ENCODE data around the gene WSB2.

The WSB2 gene

GRCh38 chr12:118032188-118032587 lies 28.8 kb downstream of the WSB2 start:
- Histone ChIP-seq H3K79me2 (ENCODE audit: insufficient read depth, low read depth) (no peaks in the 10 kb centered on the region), H4K20me1 (ENCODE audit: insufficient read depth) (no peaks in the 10 kb centered on the region), H3K4me2 (no peak overlapping the region), H3K36me3 (ENCODE audit: insufficient read depth) (no peaks in the 10 kb centered on the region), H3K4me3 (IDR thresholded peaks at IDR 0.05; ENCODE audit: insufficient read depth, low read depth, low read length) (no peak overlapping the region), H3K4me1 (ENCODE audit: low read depth, poor library complexity, severe bottlenecking) (peaks cover 22% of the 10 kb centered on the region), H3K9ac (no peak overlapping the region), H2AFZ (ENCODE audit: low read depth) (no peak overlapping the region), H3K27me3 (ENCODE audit: insufficient read depth, low read depth) (no peaks in the 10 kb centered on the region), H3K27ac (no peak overlapping the region)
- TF ChIP-seq, protein P1, sequence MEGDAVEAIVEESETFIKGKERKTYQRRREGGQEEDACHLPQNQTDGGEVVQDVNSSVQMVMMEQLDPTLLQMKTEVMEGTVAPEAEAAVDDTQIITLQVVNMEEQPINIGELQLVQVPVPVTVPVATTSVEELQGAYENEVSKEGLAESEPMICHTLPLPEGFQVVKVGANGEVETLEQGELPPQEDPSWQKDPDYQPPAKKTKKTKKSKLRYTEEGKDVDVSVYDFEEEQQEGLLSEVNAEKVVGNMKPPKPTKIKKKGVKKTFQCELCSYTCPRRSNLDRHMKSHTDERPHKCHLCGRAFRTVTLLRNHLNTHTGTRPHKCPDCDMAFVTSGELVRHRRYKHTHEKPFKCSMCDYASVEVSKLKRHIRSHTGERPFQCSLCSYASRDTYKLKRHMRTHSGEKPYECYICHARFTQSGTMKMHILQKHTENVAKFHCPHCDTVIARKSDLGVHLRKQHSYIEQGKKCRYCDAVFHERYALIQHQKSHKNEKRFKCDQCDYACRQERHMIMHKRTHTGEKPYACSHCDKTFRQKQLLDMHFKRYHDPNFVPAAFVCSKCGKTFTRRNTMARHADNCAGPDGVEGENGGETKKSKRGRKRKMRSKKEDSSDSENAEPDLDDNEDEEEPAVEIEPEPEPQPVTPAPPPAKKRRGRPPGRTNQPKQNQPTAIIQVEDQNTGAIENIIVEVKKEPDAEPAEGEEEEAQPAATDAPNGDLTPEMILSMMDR (conservative IDR thresholded peaks at IDR 0.05; ENCODE audit: low read depth, low read length) = no peak

- Histone ChIP-seq H4K20me1 (ENCODE audit: insufficient read depth) (no peaks in the 10 kb centered on the region), H3K4me2 (no peak overlapping the region), H3K9ac (no peak overlapping the region), H3K36me3 (ENCODE audit: insufficient read depth) (no peaks in the 10 kb centered on the region), H3K4me1 (ENCODE audit: low read depth, poor library complexity, severe bottlenecking) (peaks cover 3% of the 10 kb centered on the region), H3K27ac (no peak overlapping the region), H3K79me2 (ENCODE audit: insufficient read depth, low read depth) (no peaks in the 10 kb centered on the region), H3K27me3 (ENCODE audit: insufficient read depth, low read depth) (no peaks in the 10 kb centered on the region), H2AFZ (ENCODE audit: low read depth) (no peak overlapping the region), H3K4me3 (IDR thresholded peaks at IDR 0.05; ENCODE audit: insufficient read depth, low read depth, low read length) (no peak overlapping the region)
- TF ChIP-seq, protein P1 (conservative IDR thresholded peaks at IDR 0.05; ENCODE audit: low read depth, low read length) = no peak
These were observed 31.8 kb downstream of the WSB2 start for GRCh38 chr12:118029166-118029565.

GRCh38 chr12:118025168-118025567 lies 35.8 kb downstream of the WSB2 start:
- Histone ChIP-seq H2AFZ (ENCODE audit: low read depth) (no peak overlapping the region), H3K36me3 (ENCODE audit: insufficient read depth) (no peaks in the 10 kb centered on the region), H3K4me1 (ENCODE audit: low read depth, poor library complexity, severe bottlenecking) (no peaks in the 10 kb centered on the region), H3K4me2 (no peak overlapping the region), H3K9ac (no peak overlapping the region), H3K27me3 (ENCODE audit: insufficient read depth, low read depth) (no peaks in the 10 kb centered on the region), H3K27ac (no peak overlapping the region), H3K79me2 (ENCODE audit: insufficient read depth, low read depth) (no peaks in the 10 kb centered on the region), H4K20me1 (ENCODE audit: insufficient read depth) (no peaks in the 10 kb centered on the region), H3K4me3 (IDR thresholded peaks at IDR 0.05; ENCODE audit: insufficient read depth, low read depth, low read length) (no peak overlapping the region)
- TF ChIP-seq, protein P1 (conservative IDR thresholded peaks at IDR 0.05; ENCODE audit: low read depth, low read length) = no peak

DNA sequence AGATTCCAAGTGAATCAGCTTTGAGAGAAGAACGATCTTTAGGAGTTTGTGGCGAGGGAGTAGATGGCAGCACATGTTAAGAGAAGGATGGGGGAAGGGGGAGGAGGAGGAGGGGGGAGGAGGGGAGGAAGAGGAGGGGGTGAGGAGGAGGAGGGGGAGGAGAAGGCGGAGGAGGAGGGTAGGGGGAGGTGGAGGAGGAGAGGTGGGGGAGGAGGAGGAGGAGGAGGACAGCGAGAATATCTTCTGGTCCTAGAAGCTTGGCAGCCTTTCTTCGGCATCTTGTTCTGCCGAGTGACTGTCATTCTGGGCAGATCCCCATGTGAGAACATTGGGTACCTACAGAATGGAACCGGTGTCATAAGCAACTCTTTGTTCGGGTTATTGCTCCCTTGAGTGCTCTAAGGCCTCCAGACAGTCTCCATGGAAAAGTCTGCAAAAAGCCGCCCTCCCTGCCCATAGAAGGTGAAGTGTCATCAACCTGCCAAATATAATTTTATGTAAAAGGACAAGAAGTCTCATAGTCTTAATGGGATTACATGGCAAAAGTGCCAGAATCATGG lies 37.6 kb downstream of the WSB2 start:
- peaks cover under 1% of the 10 kb centered on the region; the same call in 1 of the 2 replicates for H3K79me2 ChIP-seq (ENCODE audit: insufficient read depth, low read depth)
- H3K27ac ChIP-seq = no peak overlapping the region
- H3K9ac ChIP-seq = no peak overlapping the region
- H3K4me1 ChIP-seq (ENCODE audit: low read depth, poor library complexity, severe bottlenecking) = no peaks in the 10 kb centered on the region
- no peaks in the 10 kb centered on the region for H3K36me3 ChIP-seq (ENCODE audit: insufficient read depth)
- no peaks in the 10 kb centered on the region for H3K27me3 ChIP-seq (ENCODE audit: insufficient read depth, low read depth)
- H4K20me1 ChIP-seq (ENCODE audit: insufficient read depth) = no peaks in the 10 kb centered on the region
- H3K4me2 ChIP-seq = no peak overlapping the region
- H2AFZ ChIP-seq (ENCODE audit: low read depth) = no peak overlapping the region
- no peak overlapping the region for H3K4me3 ChIP-seq (IDR thresholded peaks at IDR 0.05; ENCODE audit: insufficient read depth, low read depth, low read length)
- TF ChIP-seq, protein P1 (conservative IDR thresholded peaks at IDR 0.05; ENCODE audit: low read depth, low read length) = no peak

Data from KMS-11 (cell line).